ENCODE measurements around the gene PLXNB1.
A peak's percentile ranks its signal among the peaks of the same experiment; 100 is the strongest.

PLXNB1 gene

GRCh38 chr3:48459331-48459730 lies 29.4 kb upstream of the PLXNB1 start:
- TF ChIP-seq SIN3A (IDR thresholded peaks at IDR 0.05; ENCODE audit: borderline replicate concordance, insufficient read depth, low read length) (no peak), POLR2AphosphoS5 (IDR thresholded peaks at IDR 0.05; ENCODE audit: low read depth, low read length) (no peak), TAF1 (IDR thresholded peaks at IDR 0.05; ENCODE audit: borderline replicate concordance, insufficient read depth, low read length) (no peak), FOXP2 (optimal IDR thresholded peaks at IDR 0.05; ENCODE audit: borderline replicate concordance, extremely low read depth, extremely low read length, insufficient read depth) (no peak)
- TF ChIP-seq, protein P1, sequence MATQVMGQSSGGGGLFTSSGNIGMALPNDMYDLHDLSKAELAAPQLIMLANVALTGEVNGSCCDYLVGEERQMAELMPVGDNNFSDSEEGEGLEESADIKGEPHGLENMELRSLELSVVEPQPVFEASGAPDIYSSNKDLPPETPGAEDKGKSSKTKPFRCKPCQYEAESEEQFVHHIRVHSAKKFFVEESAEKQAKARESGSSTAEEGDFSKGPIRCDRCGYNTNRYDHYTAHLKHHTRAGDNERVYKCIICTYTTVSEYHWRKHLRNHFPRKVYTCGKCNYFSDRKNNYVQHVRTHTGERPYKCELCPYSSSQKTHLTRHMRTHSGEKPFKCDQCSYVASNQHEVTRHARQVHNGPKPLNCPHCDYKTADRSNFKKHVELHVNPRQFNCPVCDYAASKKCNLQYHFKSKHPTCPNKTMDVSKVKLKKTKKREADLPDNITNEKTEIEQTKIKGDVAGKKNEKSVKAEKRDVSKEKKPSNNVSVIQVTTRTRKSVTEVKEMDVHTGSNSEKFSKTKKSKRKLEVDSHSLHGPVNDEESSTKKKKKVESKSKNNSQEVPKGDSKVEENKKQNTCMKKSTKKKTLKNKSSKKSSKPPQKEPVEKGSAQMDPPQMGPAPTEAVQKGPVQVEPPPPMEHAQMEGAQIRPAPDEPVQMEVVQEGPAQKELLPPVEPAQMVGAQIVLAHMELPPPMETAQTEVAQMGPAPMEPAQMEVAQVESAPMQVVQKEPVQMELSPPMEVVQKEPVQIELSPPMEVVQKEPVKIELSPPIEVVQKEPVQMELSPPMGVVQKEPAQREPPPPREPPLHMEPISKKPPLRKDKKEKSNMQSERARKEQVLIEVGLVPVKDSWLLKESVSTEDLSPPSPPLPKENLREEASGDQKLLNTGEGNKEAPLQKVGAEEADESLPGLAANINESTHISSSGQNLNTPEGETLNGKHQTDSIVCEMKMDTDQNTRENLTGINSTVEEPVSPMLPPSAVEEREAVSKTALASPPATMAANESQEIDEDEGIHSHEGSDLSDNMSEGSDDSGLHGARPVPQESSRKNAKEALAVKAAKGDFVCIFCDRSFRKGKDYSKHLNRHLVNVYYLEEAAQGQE (IDR thresholded peaks at IDR 0.05; ENCODE audit: insufficient read depth in 1 of 2, low read depth in 2 of 2, low read length in 2 of 2), result no peak

GRCh38 chr3:48456456-48456855 lies 26.6 kb upstream of the PLXNB1 start:
- TF ChIP-seq FOXP2 (optimal IDR thresholded peaks at IDR 0.05; ENCODE audit: borderline replicate concordance, extremely low read depth, extremely low read length, insufficient read depth) (no peak), SIN3A (IDR thresholded peaks at IDR 0.05; ENCODE audit: borderline replicate concordance, insufficient read depth, low read length) (no peak), POLR2AphosphoS5 (IDR thresholded peaks at IDR 0.05; ENCODE audit: low read depth, low read length) (no peak), TAF1 (IDR thresholded peaks at IDR 0.05; ENCODE audit: borderline replicate concordance, insufficient read depth, low read length) (no peak)
- TF ChIP-seq, protein P1 (IDR thresholded peaks at IDR 0.05; ENCODE audit: insufficient read depth in 1 of 2, low read depth in 2 of 2, low read length in 2 of 2), result no peak

GRCh38 chr3:48451270-48451669 lies 21.4 kb upstream of the PLXNB1 start:
- no peak for TF ChIP-seq POLR2AphosphoS5 (IDR thresholded peaks at IDR 0.05; ENCODE audit: low read depth, low read length)
- TF ChIP-seq FOXP2 (optimal IDR thresholded peaks at IDR 0.05; ENCODE audit: borderline replicate concordance, extremely low read depth, extremely low read length, insufficient read depth), result no peak
- TF ChIP-seq TAF1 (IDR thresholded peaks at IDR 0.05; ENCODE audit: borderline replicate concordance, insufficient read depth, low read length), result no peak
- TF ChIP-seq, protein P1 (IDR thresholded peaks at IDR 0.05; ENCODE audit: insufficient read depth in 1 of 2, low read depth in 2 of 2, low read length in 2 of 2), result no peak
- no peak for TF ChIP-seq SIN3A (IDR thresholded peaks at IDR 0.05; ENCODE audit: borderline replicate concordance, insufficient read depth, low read length)

GRCh38 chr3:48446425-48447193 lies 16.7 kb upstream of the PLXNB1 start, which contains the start of gene ATRIP:
ATRIP (plus strand) TSS chr3:48446737; CDS start chr3:48446846, 109 bp downstream.
- TF ChIP-seq TAF1 (IDR thresholded peaks at IDR 0.05; ENCODE audit: borderline replicate concordance, insufficient read depth, low read length) (peak; percentile 90; the same call in 1 of the 2 replicates), FOXP2 (optimal IDR thresholded peaks at IDR 0.05; ENCODE audit: borderline replicate concordance, extremely low read depth, extremely low read length, insufficient read depth) (peak; percentile 81), POLR2AphosphoS5 (IDR thresholded peaks at IDR 0.05; ENCODE audit: low read depth, low read length) (peak; percentile 96), SIN3A (IDR thresholded peaks at IDR 0.05; ENCODE audit: borderline replicate concordance, insufficient read depth, low read length) (peak; percentile 62; the same call in 1 of the 2 replicates)
- TF ChIP-seq, protein P1 (IDR thresholded peaks at IDR 0.05; ENCODE audit: insufficient read depth in 1 of 2, low read depth in 2 of 2, low read length in 2 of 2), result peak in 1 of 2 experiments; percentile 53; a peak in 1 of 4 replicates

All from PFSK-1 (cell line).